Upper lobe of left lung (tissue), 4 donors: Measurements from ENCODE around the gene NEBL.

Experiments
- EP300 ChIP-seq, 4 donors: sonication (generic); formaldehyde crosslinking; IDR thresholded peaks; one replicate each; pipeline ENCODE4 v1.5.1; 2017; ENCODE audit warnings: antibody characterized with exemption in 4 of 4, control low read depth in 2 of 4
- POLR2A ChIP-seq, 4 donors: fragments of 450-650 bp; IDR thresholded peaks; one replicate each; pipeline ENCODE4 v1.5.1; 2016 to 2017; ENCODE audit warnings: antibody characterized with exemption in 4 of 4, mild to moderate bottlenecking in 2 of 4
- POLR2AphosphoS5 ChIP-seq, 2 donors: sonication (generic); formaldehyde crosslinking; IDR thresholded peaks; one replicate each; pipeline ENCODE4 v1.5.1; 2017; ENCODE audit warnings: antibody characterized with exemption in 2 of 2
- TF ChIP-seq, protein P1 (sequence below), 6 experiments: fragments of 450-650 bp in 4 of 6; fragments of 200-600 bp in 2 of 6; sonication (generic) in 2 of 6; IDR thresholded peaks; one replicate each; pipeline ENCODE4 v1.5.1; 2016 to 2019; ENCODE audit warnings: antibody characterized with exemption in 6 of 6

DNA sequence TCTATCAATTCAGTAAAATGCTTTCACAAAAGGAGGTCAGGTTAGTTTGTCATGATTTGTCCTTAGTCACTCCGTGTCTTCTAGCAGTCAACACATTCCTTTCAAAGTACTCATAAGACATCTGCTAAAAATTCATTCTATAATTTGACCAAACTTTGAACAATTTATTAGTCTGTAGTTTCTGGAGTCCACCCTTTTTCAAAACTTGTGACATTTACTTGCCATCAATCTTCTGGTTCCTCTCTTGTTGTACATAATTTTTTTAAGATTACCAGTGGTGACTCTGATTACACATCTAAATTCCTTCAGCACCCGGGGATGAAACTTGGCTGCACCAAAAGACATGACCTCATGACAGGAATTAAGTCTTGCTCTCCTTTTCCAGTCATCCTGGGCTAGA is 130.1 kb downstream of the NEBL start:
- TF ChIP-seq POLR2A (IDR thresholded peaks at IDR 0.05) (no peak), POLR2AphosphoS5 (IDR thresholded peaks at IDR 0.05) (no peak), EP300 (IDR thresholded peaks at IDR 0.05) (no peak)
- TF ChIP-seq, protein P1, sequence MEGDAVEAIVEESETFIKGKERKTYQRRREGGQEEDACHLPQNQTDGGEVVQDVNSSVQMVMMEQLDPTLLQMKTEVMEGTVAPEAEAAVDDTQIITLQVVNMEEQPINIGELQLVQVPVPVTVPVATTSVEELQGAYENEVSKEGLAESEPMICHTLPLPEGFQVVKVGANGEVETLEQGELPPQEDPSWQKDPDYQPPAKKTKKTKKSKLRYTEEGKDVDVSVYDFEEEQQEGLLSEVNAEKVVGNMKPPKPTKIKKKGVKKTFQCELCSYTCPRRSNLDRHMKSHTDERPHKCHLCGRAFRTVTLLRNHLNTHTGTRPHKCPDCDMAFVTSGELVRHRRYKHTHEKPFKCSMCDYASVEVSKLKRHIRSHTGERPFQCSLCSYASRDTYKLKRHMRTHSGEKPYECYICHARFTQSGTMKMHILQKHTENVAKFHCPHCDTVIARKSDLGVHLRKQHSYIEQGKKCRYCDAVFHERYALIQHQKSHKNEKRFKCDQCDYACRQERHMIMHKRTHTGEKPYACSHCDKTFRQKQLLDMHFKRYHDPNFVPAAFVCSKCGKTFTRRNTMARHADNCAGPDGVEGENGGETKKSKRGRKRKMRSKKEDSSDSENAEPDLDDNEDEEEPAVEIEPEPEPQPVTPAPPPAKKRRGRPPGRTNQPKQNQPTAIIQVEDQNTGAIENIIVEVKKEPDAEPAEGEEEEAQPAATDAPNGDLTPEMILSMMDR (IDR thresholded peaks at IDR 0.05): no peak
